ENCODE measurements around the gene GNPAT. TPM values are rescaled to one million over a fixed set of nuclear protein-coding genes. Genes with fewer than 3 reads are reported as not detected.

GNPAT gene
- total RNA-seq, 4 donors from 2014 or later, result 33.9 to 41.9 (median 38.8) TPM

- Histone ChIP-seq H3K36me3 (no peaks in the 10 kb centered on the region), H3K27me3 (no peaks in the 10 kb centered on the region), H3K4me3 (replicated peaks in 1 of 3) (no peak overlapping the region), H3K4me1 (peaks cover 3 to 9% of the 10 kb centered on the region in 2 donors), H3K9me3 (no peaks in the 10 kb centered on the region), H3K27ac (no peak overlapping the region)
- 79 to 90% methylated on average over 16 of the region's 16 CpGs for WGBS, 2 donors
- intact Hi-C loops (cut with DNase I), result loop anchor here (10.0 kb wide), 1 partner anchor 567 kb away; no protein-coding TSS in a partner anchor
- TF ChIP-seq POLR2A (IDR thresholded peaks at IDR 0.05), result no peak
- TF ChIP-seq CTCF (IDR thresholded peaks at IDR 0.05), result no peak
- DNase-seq, result no peak
These were observed 39.5 kb upstream of the GNPAT start for GRCh38 chr1:231201375-231201978.

- no peak overlapping the region for H3K4me3 ChIP-seq (replicated peaks in 1 of 3)
- peaks cover 3 to 9% of the 10 kb centered on the region in 2 donors for H3K4me1 ChIP-seq
- intact Hi-C loops (cut with DNase I), result loop anchor here (10.0 kb wide), 1 partner anchor 567 kb away; no protein-coding TSS in a partner anchor
- no peak for TF ChIP-seq CTCF (IDR thresholded peaks at IDR 0.05)
- no peak for TF ChIP-seq POLR2A (IDR thresholded peaks at IDR 0.05)
- WGBS, 2 donors, result 75 to 77% methylated on average over 5 of the region's 5 CpGs
- no peak for DNase-seq
- no peak overlapping the region for H3K27ac ChIP-seq
- H3K36me3 ChIP-seq, result no peaks in the 10 kb centered on the region
- H3K9me3 ChIP-seq, result no peaks in the 10 kb centered on the region
- no peaks in the 10 kb centered on the region for H3K27me3 ChIP-seq
These were observed 38.9 kb upstream of the GNPAT start for GRCh38 chr1:231201979-231202633.

GRCh38 chr1:231203259-231204057 is 37.6 kb upstream of the GNPAT start:
- 81 to 87% methylated on average over 5 to 15 of the region's 21 CpGs for WGBS, 2 donors
- Histone ChIP-seq H3K27ac (no peak overlapping the region), H3K4me3 (replicated peaks in 1 of 3) (no peak overlapping the region), H3K4me1 (peaks cover 3 to 9% of the 10 kb centered on the region in 2 donors), H3K9me3 (no peaks in the 10 kb centered on the region), H3K36me3 (no peaks in the 10 kb centered on the region), H3K27me3 (no peaks in the 10 kb centered on the region)
- no peak for DNase-seq
- intact Hi-C loops (cut with DNase I), result loop anchor here (10.0 kb wide), 1 partner anchor 569 kb away; no protein-coding TSS in a partner anchor
- TF ChIP-seq POLR2A (IDR thresholded peaks at IDR 0.05) (no peak), CTCF (IDR thresholded peaks at IDR 0.05) (no peak)

- Histone ChIP-seq H3K36me3 (no peaks in the 10 kb centered on the region), H3K4me1 (peaks cover 3 to 18% of the 10 kb centered on the region in 2 donors), H3K4me3 (replicated peaks in 1 of 3) (no peak overlapping the region), H3K9me3 (no peaks in the 10 kb centered on the region), H3K27me3 (no peaks in the 10 kb centered on the region), H3K27ac (no peak overlapping the region)
- intact Hi-C loops (cut with DNase I), result loop anchor here (10.0 kb wide), 1 partner anchor 572 kb away; no protein-coding TSS in a partner anchor
- no peak for TF ChIP-seq POLR2A (IDR thresholded peaks at IDR 0.05)
- TF ChIP-seq CTCF (IDR thresholded peaks at IDR 0.05), result no peak
- DNase-seq, result no peak
- 52 to 69% methylated on average over 8 of the region's 8 CpGs for WGBS, 2 donors
These were observed 34.2 kb upstream of the GNPAT start for GRCh38 chr1:231206856-231207255.
